Activated naive CD4-positive, alpha-beta T cell (primary cell): Measurements from ENCODE around the gene PHACTR3.
"Not testable (repeated sequence)": the region's sequence is repeated elsewhere in the genome, so short reads cannot be mapped to it uniquely, and the experiment has no call there.

Experiments
- DNase-seq, 4 experiments: peaks; one replicate each; lab custom pipeline; 2025; lab: John Stamatoyannopoulos, UW

Gene PHACTR3

DNA sequence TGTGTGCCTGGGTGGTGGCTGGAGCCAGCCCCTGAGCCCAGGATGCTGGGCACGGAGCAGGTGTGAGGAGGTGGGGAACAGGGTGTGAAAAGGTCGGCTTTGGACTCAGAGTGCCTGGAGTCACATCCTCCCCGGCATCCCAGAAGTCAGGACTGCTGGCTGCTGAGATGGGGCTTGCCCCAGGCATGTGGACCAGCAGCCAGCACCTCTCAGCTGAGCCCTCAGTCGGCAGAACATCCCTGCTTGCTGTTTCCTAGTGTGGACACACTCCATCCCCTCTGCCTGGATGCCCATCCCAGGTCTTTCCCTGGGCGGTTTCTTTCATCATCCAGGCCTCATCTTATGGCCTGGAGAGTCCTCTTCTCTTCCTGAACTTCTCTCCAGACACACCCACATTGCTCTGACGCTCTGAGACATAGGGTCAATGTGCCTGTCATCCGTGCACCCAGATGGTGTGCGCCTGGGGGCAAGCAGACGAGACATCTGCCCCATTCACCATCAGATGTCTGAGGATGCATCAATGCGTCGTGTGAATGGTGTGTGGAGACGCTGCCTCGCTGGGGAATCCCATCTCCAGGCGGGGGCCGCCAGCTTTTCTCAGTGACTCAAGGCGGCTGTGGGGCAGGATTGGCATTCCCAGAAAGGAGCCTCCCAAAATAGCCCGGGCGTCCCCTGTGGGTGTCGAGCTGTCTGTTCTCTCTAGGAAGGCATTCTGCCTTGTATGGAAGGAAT lies 224.9 kb downstream of the PHACTR3 start:
- DNase-seq = no peak

- no peak for DNase-seq
These were observed 225.7 kb downstream of the PHACTR3 start for GRCh38 chr20:59829786-59830664.

- DNase-seq = no peak
These were observed 226.3 kb downstream of the PHACTR3 start for GRCh38 chr20:59830665-59831023.

- no peak for DNase-seq
These were observed 226.9 kb downstream of the PHACTR3 start for GRCh38 chr20:59831024-59831915.

DNA sequence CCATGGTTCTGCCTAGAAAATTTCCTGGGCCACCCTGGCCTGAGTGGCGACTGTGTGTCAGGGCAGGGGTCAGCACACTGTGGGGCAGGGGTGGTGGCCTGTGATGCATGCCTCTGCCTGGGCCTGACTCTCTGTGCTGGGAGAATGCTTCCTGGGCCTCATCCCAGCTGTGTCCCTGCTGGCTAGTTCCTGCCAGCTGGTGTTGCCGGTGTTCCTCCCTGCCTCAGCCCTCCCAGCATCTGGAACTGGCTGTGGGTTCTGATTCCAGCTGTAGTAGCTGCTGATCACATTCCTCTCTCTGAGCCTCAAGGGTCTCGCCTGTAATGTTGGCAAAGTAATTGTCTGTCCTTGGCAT lies 227.6 kb downstream of the PHACTR3 start:
- no peak for DNase-seq

DNA sequence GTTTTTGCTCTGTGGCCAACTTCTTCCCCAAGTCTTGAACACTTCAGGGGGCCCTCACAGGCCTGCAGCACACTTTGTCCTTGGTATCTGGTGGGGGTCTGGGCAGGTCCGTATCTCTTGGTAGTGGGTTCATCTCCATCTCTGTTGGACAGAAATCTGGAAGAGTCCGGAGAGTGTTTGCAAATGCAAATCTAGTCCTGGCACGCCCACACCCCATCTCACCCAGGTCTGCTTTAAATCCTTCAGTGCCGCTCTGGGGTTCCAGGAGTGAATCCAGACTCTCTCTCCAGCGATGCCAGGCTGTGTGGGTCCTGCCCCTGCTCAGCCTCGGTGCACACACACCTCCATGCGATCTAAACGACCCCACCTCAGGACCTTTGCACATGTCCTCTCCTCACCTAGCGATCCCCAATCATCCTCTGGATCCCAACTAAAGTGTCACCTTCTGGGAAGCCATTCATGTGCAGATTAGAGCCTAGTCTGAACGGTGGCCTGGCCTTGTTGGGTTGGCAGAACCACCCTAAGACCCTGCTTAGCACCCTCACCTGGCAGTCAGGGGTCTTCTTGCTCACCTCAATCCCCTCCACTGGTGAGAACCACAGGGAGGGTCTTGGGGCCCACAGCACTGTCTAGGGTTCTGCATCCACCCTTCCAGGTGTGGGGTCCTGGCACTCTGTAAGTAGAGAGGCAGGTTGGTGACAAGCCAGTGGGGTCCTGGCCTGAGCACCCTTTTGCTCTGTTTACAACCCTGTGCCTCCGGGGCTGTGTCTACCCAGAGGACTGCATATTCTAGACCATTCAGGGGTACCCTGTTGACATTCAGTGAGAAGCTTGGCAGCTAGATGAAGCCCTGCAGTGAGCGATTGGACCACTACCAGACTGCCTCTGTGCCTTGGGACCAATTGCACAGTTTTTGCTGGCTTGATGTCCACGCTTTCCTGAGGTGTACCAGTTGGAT lies 228.3 kb downstream of the PHACTR3 start:
- DNase-seq = no peak

DNA sequence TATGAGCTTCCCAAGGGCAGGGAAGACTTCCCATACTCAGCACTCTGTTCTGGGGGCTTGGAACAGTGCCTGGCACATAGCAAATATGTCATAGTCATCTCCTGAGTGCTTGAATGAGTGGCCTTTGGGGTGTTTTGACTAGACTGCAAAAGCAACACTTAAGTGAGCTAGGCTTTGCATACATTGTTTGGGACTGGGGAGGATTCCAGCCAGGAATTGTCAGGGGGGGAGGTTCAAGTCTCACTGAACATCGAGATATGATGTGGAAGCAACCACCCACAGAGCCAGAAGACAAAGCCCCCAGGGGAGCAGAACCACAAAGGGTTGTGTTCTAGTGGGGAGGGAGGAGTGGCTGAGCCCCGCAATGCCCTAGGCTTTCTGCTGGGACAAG lies 230.7 kb downstream of the PHACTR3 start:
- DNase-seq = no peak

DNA sequence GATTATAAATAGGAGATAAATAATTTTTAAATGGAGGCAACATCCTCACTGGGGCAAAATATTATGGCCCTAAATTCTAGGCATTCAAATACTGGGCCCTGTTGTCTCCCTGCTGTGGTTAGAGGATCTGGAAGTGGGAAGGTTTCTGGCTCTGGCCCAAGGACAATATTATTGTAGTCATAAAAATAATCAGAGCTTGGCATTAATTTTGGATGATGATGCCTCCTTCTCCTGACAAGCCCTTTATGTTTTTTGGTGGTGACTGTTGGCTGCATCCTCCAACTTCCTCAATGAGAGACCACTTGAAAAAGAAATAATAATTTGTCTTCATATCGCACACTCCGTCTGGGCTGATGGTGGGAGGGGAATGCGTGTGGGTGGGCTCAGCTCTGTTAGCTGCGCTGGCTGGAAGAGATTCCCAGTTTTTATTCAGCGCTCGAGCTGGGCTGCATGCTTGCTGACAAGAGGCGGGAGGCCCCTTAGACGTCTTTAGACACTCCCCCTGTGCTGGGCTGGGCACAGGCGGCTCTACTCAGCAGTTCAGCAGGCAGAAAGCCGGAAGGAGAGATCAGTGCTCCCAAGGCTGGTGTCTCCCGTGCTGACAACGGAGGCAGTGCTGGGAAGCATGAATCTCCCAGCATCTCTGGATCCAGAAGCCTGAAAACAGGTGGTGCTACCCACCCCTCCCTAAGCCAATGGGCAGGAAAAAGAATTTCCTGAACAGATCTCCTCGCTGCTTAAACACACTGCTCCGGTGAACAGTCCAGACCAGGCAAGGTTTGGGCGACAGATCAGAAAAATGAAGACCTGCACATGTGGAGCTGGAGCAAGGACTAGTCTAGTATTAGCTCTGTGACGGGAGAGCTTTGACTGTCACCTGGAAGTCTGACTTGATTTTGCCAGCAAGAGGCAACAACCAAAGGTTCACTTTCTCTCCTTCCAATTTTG lies 231.4 kb downstream of the PHACTR3 start:
- no peak for DNase-seq

- DNase-seq = no peak
These were observed 232.4 kb downstream of the PHACTR3 start for GRCh38 chr20:59836767-59837166.

GRCh38 chr20:59837623-59838394 lies 233.5 kb downstream of the PHACTR3 start:
- DNase-seq = no peak

GRCh38 chr20:59839400-59839799 lies 235.1 kb downstream of the PHACTR3 start:
- no peak for DNase-seq

GRCh38 chr20:59845472-59845871 lies 241.1 kb downstream of the PHACTR3 start:
- no peak for DNase-seq

GRCh38 chr20:59848182-59848581 lies 243.8 kb downstream of the PHACTR3 start:
- DNase-seq = no peak

DNA sequence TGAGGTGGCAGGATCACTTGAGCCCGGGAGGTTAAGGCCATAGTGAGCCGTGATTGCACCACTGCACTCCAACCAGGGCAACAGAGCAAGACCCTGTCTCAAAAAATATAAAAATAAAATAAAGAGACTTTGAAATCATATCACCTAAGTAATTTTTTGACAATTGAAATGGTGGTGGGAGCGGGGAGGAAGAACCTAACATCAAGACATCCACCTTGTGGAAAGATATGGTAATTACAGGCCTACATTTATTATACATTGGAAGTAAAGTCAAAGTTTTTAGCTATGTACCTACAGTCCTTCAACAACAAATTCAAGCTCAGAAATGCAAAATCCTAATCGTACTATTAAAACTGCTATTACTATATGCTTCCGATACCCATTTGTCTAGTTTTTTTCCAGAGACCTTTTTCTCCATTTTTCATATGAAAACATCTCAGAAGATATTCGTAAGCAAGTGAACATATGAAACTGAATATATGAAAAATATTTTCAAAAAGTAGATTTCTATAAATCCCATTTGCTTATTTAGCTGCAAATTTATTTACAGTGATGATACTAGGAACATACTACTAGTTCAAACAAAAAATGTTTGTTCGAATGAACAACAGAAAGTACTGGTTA lies 245.8 kb downstream of the PHACTR3 start:
- no peak for DNase-seq

DNA sequence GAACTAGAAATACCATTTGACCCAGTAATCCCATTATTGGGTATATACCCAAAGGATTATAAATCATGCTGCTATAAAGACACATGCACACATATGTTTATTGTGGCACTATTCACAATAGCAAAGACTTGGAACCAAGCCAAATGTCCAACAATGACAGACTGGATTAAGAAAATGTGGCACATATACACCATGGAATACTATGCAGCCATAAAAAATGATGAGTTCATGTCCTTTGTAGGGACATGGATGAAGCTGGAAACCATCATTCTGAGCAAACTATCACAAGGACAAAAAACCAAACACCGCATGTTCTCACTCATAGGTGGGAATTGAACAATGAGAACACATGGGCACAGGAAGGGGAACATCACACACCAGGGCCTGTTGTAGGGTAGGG lies 252.2 kb downstream of the PHACTR3 start:
- DNase-seq = not testable (repeated sequence)

DNA sequence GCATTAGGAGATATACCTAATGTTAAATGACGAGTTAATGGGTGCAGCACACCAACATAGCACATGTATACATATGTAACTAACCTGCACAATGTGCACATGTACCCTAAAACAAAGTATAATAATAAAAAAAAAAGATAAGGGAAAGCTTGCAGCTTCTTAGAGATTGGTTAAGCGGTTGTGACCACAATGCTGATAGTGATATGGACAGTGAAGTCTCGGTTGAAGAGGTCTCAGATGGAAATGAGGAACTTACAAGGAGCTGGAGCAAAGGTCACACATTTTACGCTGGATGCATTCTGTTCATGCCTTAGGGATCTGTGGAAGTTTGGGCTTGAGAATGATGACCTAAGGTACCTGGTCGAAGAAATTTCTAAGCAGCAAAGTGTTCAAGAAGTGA lies 252.6 kb downstream of the PHACTR3 start:
- DNase-seq = not testable (repeated sequence)

- DNase-seq = no peak
These were observed 253.6 kb downstream of the PHACTR3 start for GRCh38 chr20:59857966-59858365.

GRCh38 chr20:59858425-59858824 lies 254.1 kb downstream of the PHACTR3 start:
- DNase-seq = no peak

- no peak for DNase-seq
These were observed 257.1 kb downstream of the PHACTR3 start for GRCh38 chr20:59861401-59861800.
